Measurements from ENCODE around the gene CYP11A1.
"Not testable (repeated sequence)": the region's sequence is repeated elsewhere in the genome, so short reads cannot be mapped to it uniquely, and the experiment has no call there.

CYP11A1 gene

GRCh38 chr15:74400313-74400860 lies 32.9 kb upstream of the CYP11A1 start:
- no peak for DNase-seq

GRCh38 chr15:74399511-74400312 lies 32.3 kb upstream of the CYP11A1 start:
- DNase-seq: no peak

DNA sequence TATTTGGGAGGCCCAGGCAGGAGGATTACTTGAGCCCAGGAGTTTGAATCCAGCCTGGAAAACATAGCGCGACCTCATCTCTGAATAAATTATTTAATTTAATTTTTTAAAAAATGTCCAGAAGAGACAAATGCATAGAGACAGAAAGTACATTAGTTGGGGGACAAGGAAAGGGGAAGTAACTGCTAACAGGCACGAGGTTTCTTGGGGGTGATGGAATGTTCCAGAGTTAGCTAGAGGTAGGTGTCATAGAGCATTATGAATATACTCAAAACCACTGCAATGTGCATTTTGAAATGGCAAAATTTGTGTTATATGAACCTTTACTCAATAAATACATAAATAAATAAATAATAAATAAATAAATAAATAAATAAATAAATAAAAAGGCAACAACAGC lies 31.7 kb upstream of the CYP11A1 start:
- no peak for DNase-seq

DNA sequence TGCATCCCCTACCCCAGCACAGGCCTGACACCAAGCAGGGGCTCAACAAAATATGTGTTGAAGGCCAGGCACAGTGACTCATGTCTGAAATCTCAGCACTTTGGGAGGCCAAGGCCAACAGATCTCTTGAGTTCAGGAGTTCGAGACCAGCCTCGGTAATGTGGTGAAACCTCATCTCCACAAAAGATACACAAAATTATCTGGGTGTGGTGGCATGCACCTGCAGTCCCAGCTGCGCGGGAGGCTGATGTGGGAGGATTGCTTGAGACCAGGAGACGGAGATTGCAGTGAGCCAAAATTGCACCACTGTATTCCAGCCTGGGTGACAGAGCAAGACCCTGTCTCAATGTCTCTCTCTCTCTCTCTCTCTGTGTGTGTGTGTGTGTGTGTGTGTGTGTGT lies 30.7 kb upstream of the CYP11A1 start:
- DNase-seq: no peak

- no peak for DNase-seq
Observed at GRCh38 chr15:74397239-74398068, 30.0 kb upstream of the CYP11A1 start.

- no peak for DNase-seq
Observed at GRCh38 chr15:74396445-74397238, 29.2 kb upstream of the CYP11A1 start.

DNA sequence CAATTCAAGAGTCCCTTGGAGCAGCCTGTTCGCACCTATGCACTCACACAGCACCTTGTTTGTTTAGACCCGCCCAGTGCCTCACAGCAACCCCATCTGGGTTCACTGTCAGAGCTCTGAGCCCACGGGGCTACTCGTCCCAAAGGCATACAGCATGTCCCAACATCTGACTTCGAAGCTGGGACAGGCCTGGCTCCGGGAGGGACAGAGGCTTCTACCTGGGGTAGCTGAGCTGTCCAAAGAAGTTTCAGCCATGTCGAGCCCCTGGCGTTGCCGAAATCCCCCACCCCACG lies 28.6 kb upstream of the CYP11A1 start:
- no peak for DNase-seq

DNA sequence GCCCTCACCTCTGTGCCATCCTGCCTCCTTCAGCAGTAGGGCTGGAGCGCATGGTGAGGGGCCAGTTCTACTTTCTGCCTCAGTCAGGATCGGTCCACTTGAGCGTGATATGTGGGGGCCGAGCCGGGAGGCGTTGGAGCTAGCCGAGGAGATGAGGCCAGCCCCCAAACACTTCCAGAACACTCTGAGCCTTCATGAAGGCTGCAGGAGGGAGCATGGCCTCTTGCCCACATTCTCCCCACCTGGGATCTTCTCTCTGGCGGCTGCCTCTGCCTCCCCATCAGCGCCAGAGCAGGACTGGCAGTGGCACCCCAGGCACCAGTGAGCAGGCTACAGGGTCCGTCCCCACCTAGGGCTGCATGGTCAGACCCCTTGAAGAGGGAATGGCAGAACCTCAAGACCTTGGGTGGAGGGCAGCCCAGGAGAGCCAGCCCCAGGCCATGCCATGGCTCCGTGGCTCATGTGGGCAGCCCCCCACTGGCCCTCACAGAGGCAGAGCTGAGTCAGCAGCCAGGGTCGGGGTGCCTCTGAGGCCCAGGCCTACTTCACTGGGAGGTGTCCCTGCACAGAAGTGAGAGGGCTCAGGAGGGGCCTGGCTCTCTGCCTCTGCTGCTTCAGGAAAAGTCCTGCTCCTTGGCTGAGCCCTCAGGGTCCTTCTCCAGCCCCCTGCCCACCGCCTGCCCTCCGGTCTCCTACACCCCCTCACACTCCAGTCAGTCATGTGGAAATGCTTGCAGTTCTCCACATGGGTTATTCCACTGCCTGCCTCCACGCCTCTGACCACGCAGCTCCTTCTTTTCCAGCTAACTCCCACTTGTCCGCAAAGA lies 28.1 kb upstream of the CYP11A1 start:
- DNase-seq: no peak

GRCh38 chr15:74394090-74394846 lies 26.8 kb upstream of the CYP11A1 start:
- DNase-seq: no peak

DNA sequence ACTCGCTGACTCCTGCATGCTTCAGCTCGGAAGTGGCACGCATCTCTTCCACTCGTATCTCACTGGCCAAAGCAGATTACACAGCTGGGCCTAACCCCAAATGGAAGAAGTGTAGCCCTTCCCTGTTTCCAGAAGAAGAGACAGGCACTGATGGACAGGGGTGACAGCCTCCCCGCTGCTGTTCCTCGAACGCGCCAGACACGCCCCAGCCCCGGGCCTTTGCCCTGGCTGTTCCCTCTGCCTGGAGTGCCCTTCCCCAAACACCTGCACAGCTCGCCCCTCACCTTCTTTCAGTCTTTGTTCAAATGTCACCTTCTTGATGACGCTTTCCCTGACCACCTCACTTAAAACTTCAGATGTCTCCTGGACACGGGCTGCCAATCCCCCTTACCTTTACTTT lies 26.0 kb upstream of the CYP11A1 start:
- no peak for DNase-seq

DNA sequence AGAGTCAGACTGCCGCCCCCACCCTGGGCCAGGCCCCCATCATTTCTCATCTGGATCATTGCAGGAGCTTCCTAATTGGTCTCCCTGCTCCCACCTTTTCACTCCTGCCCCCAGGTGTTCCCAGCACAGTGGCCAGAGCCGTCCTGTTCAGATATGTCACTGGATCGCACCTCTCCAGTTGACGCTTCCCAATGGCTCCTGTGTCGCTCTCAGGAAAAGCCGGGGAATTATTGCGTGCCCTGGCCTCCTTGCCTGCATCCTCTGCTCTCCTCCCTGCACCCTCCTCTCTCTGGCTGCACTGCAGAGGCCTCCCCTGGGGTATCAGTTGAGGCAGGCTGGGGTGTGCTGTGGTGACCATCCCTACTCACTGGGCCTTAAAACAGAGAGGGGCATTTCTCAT lies 25.5 kb upstream of the CYP11A1 start:
- DNase-seq: no peak

DNA sequence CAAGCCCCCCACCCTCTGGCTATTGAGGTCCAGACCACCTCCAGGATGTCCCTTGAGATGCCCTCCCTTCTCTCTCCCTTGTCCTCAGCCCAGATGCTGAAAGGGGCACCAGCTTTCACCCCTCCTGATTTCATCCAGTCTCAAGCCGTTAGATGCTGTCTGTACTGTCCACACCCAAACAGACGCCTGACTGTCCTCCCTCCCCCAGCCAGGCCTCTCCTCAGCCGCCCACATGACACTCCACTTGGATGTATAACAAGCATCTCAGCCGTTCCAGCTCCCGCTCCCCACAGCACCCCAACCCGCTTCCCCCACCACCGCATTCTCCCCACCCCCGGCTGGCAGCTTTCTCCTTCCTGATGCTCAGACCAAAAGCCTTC lies 25.0 kb upstream of the CYP11A1 start:
- no peak for DNase-seq

GRCh38 chr15:74391582-74392450 lies 24.4 kb upstream of the CYP11A1 start:
- DNase-seq: no peak

GRCh38 chr15:74390647-74391288 lies 23.3 kb upstream of the CYP11A1 start:
- no peak for DNase-seq

- DNase-seq: not testable (repeated sequence)
Observed at GRCh38 chr15:74390049-74390646, 22.7 kb upstream of the CYP11A1 start.

GRCh38 chr15:74389241-74390048 lies 22.0 kb upstream of the CYP11A1 start:
- DNase-seq: no peak

GRCh38 chr15:74388363-74388951 lies 21.0 kb upstream of the CYP11A1 start:
- no peak for DNase-seq

- no peak for DNase-seq
Observed at GRCh38 chr15:74387621-74388362, 20.3 kb upstream of the CYP11A1 start.

Data from DMS79 (cell line).